SK-N-SH treated with all-trans-retinoic acid at 6 μM for 48 hours (cell line): ENCODE results near the gene UBE2Z.

Source experiments
- ARNTL ChIP-seq: fragments of 450-650 bp; formaldehyde crosslinking; IDR thresholded peaks from 2 replicates; pipeline ENCODE4 v1.5.0; 2020; ENCODE audit warnings: low read depth, mild to moderate bottlenecking, moderate library complexity, borderline replicate concordance
- BACH2 ChIP-seq: fragments of 250-450 bp; sonication (Bioruptor Pico); IDR thresholded peaks from 2 replicates; pipeline ENCODE4 v1.9.0; 2021; ENCODE audit warnings: mild to moderate bottlenecking, borderline replicate concordance
- CSDC2 ChIP-seq: fragments of 250-450 bp; sonication (Bioruptor Pico); IDR thresholded peaks from 2 replicates; pipeline ENCODE4 v1.5.0; 2020; ENCODE audit warnings: mild to moderate bottlenecking, moderate library complexity
- ESRRG ChIP-seq: fragments of 250-450 bp; sonication (Bioruptor Pico); IDR thresholded peaks from 2 replicates; pipeline ENCODE4 v1.6.1; 2021; ENCODE audit warnings: mild to moderate bottlenecking
- GLIS3 ChIP-seq: fragments of 250-450 bp; sonication (Bioruptor Pico); IDR thresholded peaks from 2 replicates; pipeline ENCODE4 v1.5.0; 2020; ENCODE audit warnings: mild to moderate bottlenecking, moderate library complexity
- ISL1 ChIP-seq: fragments of 250-450 bp; sonication (Bioruptor Pico); IDR thresholded peaks from 2 replicates; pipeline ENCODE4 v2.1.2; 2022; ENCODE audit warnings: mild to moderate bottlenecking, moderate library complexity
- PATZ1 ChIP-seq: fragments of 250-450 bp; sonication (Bioruptor Pico); IDR thresholded peaks from 2 replicates; pipeline ENCODE4 v1.8.0; 2020; ENCODE audit warnings: mild to moderate bottlenecking, moderate library complexity, borderline replicate concordance
- PPARA ChIP-seq: fragments of 250-450 bp; sonication (Bioruptor Pico); IDR thresholded peaks from 2 replicates; pipeline ENCODE4 v1.5.0; 2020; ENCODE audit warnings: mild to moderate bottlenecking, borderline replicate concordance
- ZC3H10 ChIP-seq: fragments of 250-450 bp; sonication (Bioruptor Pico); IDR thresholded peaks from 2 replicates; pipeline ENCODE4 v1.5.1; 2021; ENCODE audit warnings: mild to moderate bottlenecking, moderate library complexity
- ZFP3 ChIP-seq: fragments of 250-450 bp; sonication (Bioruptor Pico); IDR thresholded peaks from 2 replicates; pipeline ENCODE4 v1.5.0; 2020; ENCODE audit warnings: mild to moderate bottlenecking, moderate library complexity
- ZFP30 ChIP-seq: fragments of 450-650 bp; formaldehyde crosslinking; IDR thresholded peaks from 2 replicates; pipeline ENCODE4 v1.5.0; 2022; ENCODE audit warnings: mild to moderate bottlenecking, moderate library complexity
- ZNF565 ChIP-seq: fragments of 450-650 bp; formaldehyde crosslinking; conservative IDR thresholded peaks from 2 replicates; pipeline ENCODE4 v1.5.0; 2020; ENCODE audit warnings: low read depth, mild to moderate bottlenecking, moderate library complexity
- ZNF8 ChIP-seq: fragments of 450-650 bp; formaldehyde crosslinking; IDR thresholded peaks from 2 replicates; pipeline ENCODE4 v1.5.0; 2020; ENCODE audit warnings: mild to moderate bottlenecking, moderate library complexity
- TF ChIP-seq, protein P1 (sequence below): fragments of 250-450 bp; sonication (Bioruptor Pico); IDR thresholded peaks from 2 replicates; pipeline ENCODE4 v1.5.1; 2020; ENCODE audit warnings: low read depth, mild to moderate bottlenecking, moderate library complexity

GRCh38 chr17:48972749-48973097 is 64.5 kb downstream of the UBE2Z start:
- TF ChIP-seq ZNF565 (CRISPR knock-in tag) (no peak), GLIS3 (no peak), ZFP3 (CRISPR knock-in tag) (no peak), ARNTL (no peak), ESRRG (CRISPR knock-in tag) (no peak), ZFP30 (no peak), CSDC2 (CRISPR knock-in tag) (no peak), ZNF8 (CRISPR knock-in tag) (no peak), PATZ1 (CRISPR knock-in tag) (no peak), ZC3H10 (CRISPR knock-in tag) (no peak), PPARA (CRISPR knock-in tag) (no peak), BACH2 (CRISPR knock-in tag) (no peak), ISL1 (no peak)
- TF ChIP-seq, protein P1, sequence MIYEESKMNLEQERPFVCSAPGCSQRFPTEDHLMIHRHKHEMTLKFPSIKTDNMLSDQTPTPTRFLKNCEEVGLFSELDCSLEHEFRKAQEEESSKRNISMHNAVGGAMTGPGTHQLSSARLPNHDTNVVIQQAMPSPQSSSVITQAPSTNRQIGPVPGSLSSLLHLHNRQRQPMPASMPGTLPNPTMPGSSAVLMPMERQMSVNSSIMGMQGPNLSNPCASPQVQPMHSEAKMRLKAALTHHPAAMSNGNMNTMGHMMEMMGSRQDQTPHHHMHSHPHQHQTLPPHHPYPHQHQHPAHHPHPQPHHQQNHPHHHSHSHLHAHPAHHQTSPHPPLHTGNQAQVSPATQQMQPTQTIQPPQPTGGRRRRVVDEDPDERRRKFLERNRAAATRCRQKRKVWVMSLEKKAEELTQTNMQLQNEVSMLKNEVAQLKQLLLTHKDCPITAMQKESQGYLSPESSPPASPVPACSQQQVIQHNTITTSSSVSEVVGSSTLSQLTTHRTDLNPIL (CRISPR knock-in tag) = no peak
